OCI-LY7 (cell line): ENCODE results near the gene KRT81. TPM values are rescaled to one million over a fixed set of nuclear protein-coding genes. Genes with fewer than 3 reads are reported as not detected.
"Not testable (repeated sequence)": the region's sequence is repeated elsewhere in the genome, so short reads cannot be mapped to it uniquely, and the experiment has no call there.

ENCODE experiments used
- BruUV-seq: library from RNA; stranded (reverse); fragments of 400-500 nt; replicated peaks from 2 replicates; lab custom pipeline; 2021; lab: Mats Ljungman, UMichigan
- CTCF ChIA-PET: fragments of 300-600 bp; sonication (Branson Sonifier 250); formaldehyde crosslinking; loops from one replicate; lab custom pipeline; 2022; ENCODE audit warnings: antibody characterized with exemption; ENCODE audit not compliant: unreplicated experiment; lab: Charles Lee
- POLR2A ChIA-PET: fragments of 300-600 bp; sonication (Branson Sonifier 250); formaldehyde crosslinking; loops from one replicate; lab custom pipeline; 2022; ENCODE audit warnings: antibody characterized with exemption; lab: Charles Lee
- DNase-seq: peaks from one replicate; pipeline ENCODE4 v3.0.0-alpha.2; 2015; ENCODE audit warnings: low spot score
- H2AFZ ChIP-seq: fragments of 200-600 bp; sonication (generic), shearing (Covaris generic); 2 replicates; pipeline ENCODE4 v1.6.1; 2014; ENCODE audit warnings: mild to moderate bottlenecking, antibody characterized with exemption, low read length, moderate library complexity
- H3K27ac ChIP-seq: fragments of 200-600 bp; sonication (generic); 2 replicates; pipeline ENCODE4 v1.5.1; 2014; ENCODE audit warnings: mixed run types, low read depth, mild to moderate bottlenecking, moderate library complexity, low read length, inconsistent platforms; ENCODE audit not compliant: poor library complexity, severe bottlenecking
- H3K36me3 ChIP-seq: fragments of 200-600 bp; sonication (generic); 2 replicates; pipeline ENCODE4 v1.6.1; 2014; ENCODE audit warnings: mild to moderate bottlenecking, antibody characterized with exemption, low read length, moderate library complexity, mixed read lengths; ENCODE audit not compliant: insufficient read depth
- H3K4me1 ChIP-seq: fragments of 200-600 bp; sonication (generic); 2 replicates; pipeline ENCODE4 v1.5.1; 2014; ENCODE audit warnings: mild to moderate bottlenecking, low read length; ENCODE audit not compliant: insufficient read depth, poor library complexity, severe bottlenecking
- H3K4me2 ChIP-seq: fragments of 200-600 bp; sonication (generic); 2 replicates; pipeline ENCODE4 v1.6.1; 2014; ENCODE audit warnings: mild to moderate bottlenecking, low read length
- H3K4me3 ChIP-seq: fragments of 200-600 bp; sonication (generic); 2 replicates; pipeline ENCODE4 v1.5.1; 2014; ENCODE audit warnings: mild to moderate bottlenecking, low read depth, low read length; ENCODE audit not compliant: poor library complexity, severe bottlenecking
- H3K79me2 ChIP-seq: fragments of 200-600 bp; sonication (generic); 2 replicates; pipeline ENCODE4 v1.6.1; 2016; ENCODE audit warnings: low read depth, mild to moderate bottlenecking, low read length, moderate library complexity, mixed read lengths; ENCODE audit not compliant: insufficient read depth
- H3K9me2 ChIP-seq: fragments of 200-600 bp; sonication (generic); 2 replicates; pipeline ENCODE4 v1.6.1; 2016; ENCODE audit warnings: mild to moderate bottlenecking, low read length, mixed read lengths; ENCODE audit not compliant: insufficient read depth
- H3K9me3 ChIP-seq: fragments of 200-600 bp; sonication (generic); 2 replicates; pipeline ENCODE4 v1.6.1; 2014; ENCODE audit warnings: mild to moderate bottlenecking, mixed run types, low read length, mixed read lengths
- H4K20me1 ChIP-seq: fragments of 200-600 bp; sonication (generic); 2 replicates; pipeline ENCODE4 v1.6.1; 2014; ENCODE audit warnings: mild to moderate bottlenecking, antibody characterized with exemption, low read length, moderate library complexity, mixed read lengths; ENCODE audit not compliant: insufficient read depth
- CTCF ChIP-seq: fragments of 200-600 bp; sonication (generic); conservative IDR thresholded peaks from 2 replicates; pipeline ENCODE4 v1.5.1; 2014; ENCODE audit warnings: mild to moderate bottlenecking, antibody characterized with exemption, low read length, moderate library complexity, mixed read lengths
- EZH2phosphoT487 ChIP-seq: fragments of 200-600 bp; sonication (generic); IDR thresholded peaks from 2 replicates; pipeline ENCODE4 v1.6.1; 2018; ENCODE audit warnings: low read depth, borderline replicate concordance, mild to moderate bottlenecking, mixed run types, antibody characterized with exemption, low read length, moderate library complexity, mixed read lengths
- intact Hi-C: fragments of 100-400 bp; cut with micrococcal nuclease; formaldehyde crosslinking; loops from one replicate; pipeline ENCODE4 v1.10.0; 2022; ENCODE audit not compliant: unreplicated experiment
- total RNA-seq, 2 experiments: library from RNA; depleted of rRNA in 1 of 2; stranded (reverse); fragments of >200 nt in 1 of 2; shearing (Covaris generic) in 1 of 2; gene quantifications; 2 replicates each; pipeline ENCODE4 v1.2.3, GENCODE V29; 2014 to 2022

The KRT81 gene
- total RNA-seq, 2 experiments from 2014 or later: not detected

DNA sequence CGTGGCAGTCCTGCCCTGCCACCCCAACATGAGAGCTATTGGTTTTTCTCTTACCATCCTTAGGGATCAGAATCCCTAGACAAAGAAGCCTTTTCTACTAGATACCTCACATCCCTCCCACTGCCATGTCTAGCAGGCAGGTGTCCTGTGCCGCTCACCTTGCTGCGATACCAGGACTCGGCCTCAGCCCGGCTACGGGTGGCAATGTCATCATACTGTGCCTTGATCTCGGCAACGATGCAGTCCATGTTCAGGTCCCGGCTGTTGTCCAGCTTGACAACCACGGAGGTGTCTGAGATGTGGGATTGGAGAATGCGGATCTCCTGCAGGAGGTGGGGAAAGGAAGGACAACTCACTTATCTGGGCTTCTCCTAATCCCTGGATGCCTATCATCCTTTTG lies 25.4 kb upstream of the KRT81 start:
- Histone ChIP-seq H3K9me3 (no peaks in the 10 kb centered on the region), H2AFZ (no peak overlapping the region), H3K27ac (no peak overlapping the region), H3K9me2 (no peaks in the 10 kb centered on the region), H3K4me1 (no peaks in the 10 kb centered on the region), H4K20me1 (no peaks in the 10 kb centered on the region), H3K79me2 (no peaks in the 10 kb centered on the region), H3K4me2 (no peak overlapping the region), H3K4me3 (no peak overlapping the region), H3K36me3 (no peaks in the 10 kb centered on the region)
- intact Hi-C loops: no loop called here
- ChIA-PET CTCF (no interaction called here), POLR2A (no interaction called here)
- BruUV-seq: no TSS peak
- no peak for DNase-seq
- TF ChIP-seq EZH2phosphoT487: no peak
- no peak for TF ChIP-seq CTCF

GRCh38 chr12:52316290-52316689 lies 25.0 kb upstream of the KRT81 start:
- Histone ChIP-seq H2AFZ (no peak overlapping the region), H3K36me3 (no peaks in the 10 kb centered on the region), H3K4me1 (no peaks in the 10 kb centered on the region), H3K9me2 (no peaks in the 10 kb centered on the region), H3K4me3 (no peak overlapping the region), H3K79me2 (no peaks in the 10 kb centered on the region), H3K27ac (no peak overlapping the region), H3K9me3 (no peaks in the 10 kb centered on the region), H4K20me1 (no peaks in the 10 kb centered on the region), H3K4me2 (no peak overlapping the region)
- BruUV-seq: no TSS peak
- intact Hi-C loops: no loop called here
- ChIA-PET POLR2A (no interaction called here), CTCF (no interaction called here)
- TF ChIP-seq CTCF (no peak), EZH2phosphoT487 (no peak)
- DNase-seq: no peak

DNA sequence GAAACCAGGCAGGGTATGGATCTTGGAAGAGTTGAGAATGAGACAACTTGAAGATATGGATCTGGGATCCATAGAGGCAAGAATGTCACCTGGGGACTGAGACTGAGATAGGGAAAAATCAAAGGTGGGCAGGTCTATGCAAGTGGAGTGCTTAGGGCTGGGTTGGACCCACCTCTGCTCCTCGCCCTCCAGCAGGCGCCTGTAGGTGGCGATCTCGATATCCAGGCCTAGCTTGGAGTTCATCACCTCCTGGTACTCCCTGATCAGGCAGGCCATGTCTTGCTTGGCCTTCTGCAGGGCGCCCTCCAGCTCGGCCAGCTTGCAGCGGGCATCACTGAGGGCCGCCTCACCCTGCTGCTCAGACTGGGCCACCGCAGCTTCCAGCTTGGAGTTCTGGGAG lies 24.4 kb upstream of the KRT81 start:
- H3K79me2 ChIP-seq, H2AFZ ChIP-seq, BruUV-seq, H3K4me2 ChIP-seq, POLR2A ChIA-PET, H3K9me2 ChIP-seq, H4K20me1 ChIP-seq, CTCF ChIA-PET, H3K4me1 ChIP-seq, H3K9me3 ChIP-seq, H3K36me3 ChIP-seq, H3K4me3 ChIP-seq, H3K27ac ChIP-seq, intact Hi-C loops: not testable (repeated sequence)
- TF ChIP-seq CTCF: peak; percentile 73
- peak; percentile 30 for DNase-seq
